ENCODE data around the gene SLC17A2. TPM values are rescaled to one million over a fixed set of nuclear protein-coding genes. Genes with fewer than 3 reads are reported as not detected.

The SLC17A2 gene
- total RNA-seq, 1 experiment from 2014 or later, result not detected

DNA sequence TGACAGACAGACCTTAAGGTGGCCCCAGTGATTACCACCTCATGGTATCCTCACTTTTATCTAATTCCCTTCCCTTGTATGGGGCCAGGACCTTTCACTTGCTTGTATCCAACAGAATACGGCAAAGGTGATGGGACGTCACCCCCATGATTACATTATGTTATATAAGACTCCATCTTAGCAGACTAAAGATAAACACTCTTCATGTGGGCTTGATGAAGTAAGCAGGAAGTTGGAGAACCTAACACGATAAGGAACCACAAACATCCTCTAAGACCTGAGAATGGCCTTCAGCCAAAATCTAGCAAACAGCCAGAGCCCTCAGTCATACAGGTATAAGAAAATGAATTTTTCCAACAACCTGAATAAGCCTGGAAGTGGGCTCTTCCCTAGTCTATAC, 64.5 kb downstream of the SLC17A2 start:
- intact Hi-C loops (cut with micrococcal nuclease; ENCODE audit: unreplicated experiment), result loop anchor here (2.0 kb wide), 1 partner anchor 21 kb away; no protein-coding TSS in a partner anchor
- no peaks in the 10 kb centered on the region for H3K9me2 ChIP-seq (ENCODE audit: insufficient read depth)
- TF ChIP-seq, protein P1, sequence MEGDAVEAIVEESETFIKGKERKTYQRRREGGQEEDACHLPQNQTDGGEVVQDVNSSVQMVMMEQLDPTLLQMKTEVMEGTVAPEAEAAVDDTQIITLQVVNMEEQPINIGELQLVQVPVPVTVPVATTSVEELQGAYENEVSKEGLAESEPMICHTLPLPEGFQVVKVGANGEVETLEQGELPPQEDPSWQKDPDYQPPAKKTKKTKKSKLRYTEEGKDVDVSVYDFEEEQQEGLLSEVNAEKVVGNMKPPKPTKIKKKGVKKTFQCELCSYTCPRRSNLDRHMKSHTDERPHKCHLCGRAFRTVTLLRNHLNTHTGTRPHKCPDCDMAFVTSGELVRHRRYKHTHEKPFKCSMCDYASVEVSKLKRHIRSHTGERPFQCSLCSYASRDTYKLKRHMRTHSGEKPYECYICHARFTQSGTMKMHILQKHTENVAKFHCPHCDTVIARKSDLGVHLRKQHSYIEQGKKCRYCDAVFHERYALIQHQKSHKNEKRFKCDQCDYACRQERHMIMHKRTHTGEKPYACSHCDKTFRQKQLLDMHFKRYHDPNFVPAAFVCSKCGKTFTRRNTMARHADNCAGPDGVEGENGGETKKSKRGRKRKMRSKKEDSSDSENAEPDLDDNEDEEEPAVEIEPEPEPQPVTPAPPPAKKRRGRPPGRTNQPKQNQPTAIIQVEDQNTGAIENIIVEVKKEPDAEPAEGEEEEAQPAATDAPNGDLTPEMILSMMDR (conservative IDR thresholded peaks at IDR 0.05), result no peak
- no peak for TF ChIP-seq EZH2 (IDR thresholded peaks at IDR 0.05; ENCODE audit: low read depth)
- no peak overlapping the region for H2AFZ ChIP-seq
- H3K4me2 ChIP-seq, result no peak overlapping the region
- no peaks in the 10 kb centered on the region for H3K4me1 ChIP-seq (replicated peaks; ENCODE audit: insufficient read depth)
- no peak overlapping the region for H3K4me3 ChIP-seq
- no peaks in the 10 kb centered on the region for H4K20me1 ChIP-seq (ENCODE audit: insufficient read depth)
- POLR2A ChIA-PET (ENCODE audit: unreplicated experiment), result interaction anchor here (0.7 kb wide), 2 partner anchors 97 to 154 kb away, joined by 3 to 4 read pairs; a partner anchor contains a TSS
- H3K27me3 ChIP-seq (ENCODE audit: insufficient read depth, low read depth), result no peaks in the 10 kb centered on the region
- H3K36me3 ChIP-seq (ENCODE audit: low read depth), result no peaks in the 10 kb centered on the region
- DNase-seq, result peak; percentile 25 to 52
- H3F3A ChIP-seq (ENCODE audit: insufficient read depth, low read depth), result no peaks in the 10 kb centered on the region
- no peak overlapping the region for H3K27ac ChIP-seq
- no peaks in the 10 kb centered on the region for H3K9me3 ChIP-seq (ENCODE audit: insufficient read depth, low read depth)
- BruUV-seq (replicated peaks), result no TSS peak
- CTCF ChIA-PET, result no interaction called here
- H3K79me2 ChIP-seq (ENCODE audit: low read depth), result no peaks in the 10 kb centered on the region

DNA sequence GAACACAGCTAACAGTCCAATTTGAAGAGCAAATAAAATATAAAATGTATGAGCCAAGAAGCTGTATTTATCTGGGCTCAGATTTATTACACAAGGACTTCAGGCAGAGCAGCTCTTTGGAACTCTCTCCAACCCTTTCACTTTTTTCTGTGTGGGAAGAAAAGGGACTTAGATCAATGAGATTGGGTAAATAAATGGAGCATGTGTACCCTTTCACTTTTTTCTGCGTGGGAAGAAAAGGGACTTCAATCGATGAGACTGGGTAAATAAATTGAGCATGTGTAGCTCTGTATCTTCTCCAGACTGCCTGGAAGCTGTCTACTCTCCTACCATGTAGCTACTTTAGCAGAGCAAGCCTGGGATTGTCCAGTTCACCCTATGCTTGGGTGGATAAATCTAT, 67.1 kb downstream of the SLC17A2 start:
- TF ChIP-seq, protein P1 (conservative IDR thresholded peaks at IDR 0.05), result no peak
- Histone ChIP-seq H3K9me2 (ENCODE audit: insufficient read depth) (no peaks in the 10 kb centered on the region), H3K4me2 (no peak overlapping the region), H3K9me3 (ENCODE audit: insufficient read depth, low read depth) (no peaks in the 10 kb centered on the region), H2AFZ (no peak overlapping the region), H3K4me3 (no peak overlapping the region), H3F3A (ENCODE audit: insufficient read depth, low read depth) (no peaks in the 10 kb centered on the region), H3K79me2 (ENCODE audit: low read depth) (no peaks in the 10 kb centered on the region), H3K27ac (no peak overlapping the region), H3K27me3 (ENCODE audit: insufficient read depth, low read depth) (no peaks in the 10 kb centered on the region), H3K4me1 (replicated peaks; ENCODE audit: insufficient read depth) (no peaks in the 10 kb centered on the region), H3K36me3 (ENCODE audit: low read depth) (no peaks in the 10 kb centered on the region), H4K20me1 (ENCODE audit: insufficient read depth) (no peaks in the 10 kb centered on the region)
- DNase-seq, result no peak
- CTCF ChIA-PET, result no interaction called here
- no TSS peak for BruUV-seq (replicated peaks)
- POLR2A ChIA-PET (ENCODE audit: unreplicated experiment), result no interaction called here
- intact Hi-C loops (cut with micrococcal nuclease; ENCODE audit: unreplicated experiment), result no loop called here

Other genes with a start within 250 kb of the SLC17A2 start
- gene SLC17A4, start 175.9 kb downstream of the SLC17A2 start, total RNA-seq (2021), result 0.13 TPM in 1 of 2 replicates, not detected in the other
- not detected in 2 replicates for gene SLC17A1, start 98.6 kb downstream of the SLC17A2 start, total RNA-seq (2021)
- gene SLC17A3, start 56.4 kb downstream of the SLC17A2 start, total RNA-seq (2021), result not detected in 2 replicates
- 23.6 and 31.3 TPM in 2 replicates for gene TRIM38, start 32.1 kb upstream of the SLC17A2 start, total RNA-seq (2021)
- 33.3 and 46.0 TPM in 2 replicates for gene HFE, start 156.7 kb upstream of the SLC17A2 start, total RNA-seq (2021)

All from PC-9 (cell line).